Measurements from ENCODE around the gene VWA1.

DNA sequence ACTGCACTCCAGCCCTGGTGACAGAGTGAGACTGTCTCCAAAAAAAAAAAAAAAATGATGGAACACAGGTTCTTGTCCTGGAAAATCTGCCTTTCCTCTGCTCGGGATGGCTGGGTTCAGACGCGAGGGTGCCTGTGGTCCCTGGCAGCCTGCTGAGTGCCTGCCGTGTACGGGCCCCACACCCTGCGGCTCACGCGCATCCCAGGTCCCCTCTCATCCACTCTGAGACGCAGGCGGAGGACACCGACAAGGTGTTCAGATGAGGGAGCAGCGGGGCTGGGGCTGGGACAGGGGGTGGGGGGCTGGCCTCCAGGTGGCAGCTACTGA lies 10.1 kb upstream of the VWA1 start:
- TF ChIP-seq YY1 (IDR thresholded peaks at IDR 0.05; ENCODE audit: insufficient read depth, insufficient read length) (no peak), ZNF274 (IDR thresholded peaks at IDR 0.05; ENCODE audit: low read depth, low read length) (no peak), SUZ12 (IDR thresholded peaks at IDR 0.05; ENCODE audit: extremely low read depth, insufficient read depth, insufficient read length) (no peak)

All from NT2/D1 (cell line).